HG03039 (cell line): Measurements from ENCODE around the gene SNX27.
"Not testable (repeated sequence)": the region's sequence is repeated elsewhere in the genome, so short reads cannot be mapped to it uniquely, and the experiment has no call there.

Experiments
- ATAC-seq: cut with Tn5 transposase; IDR thresholded peaks from one replicate; pipeline ENCODE4 v1.9.1; 2021; ENCODE audit warnings: mild to moderate bottlenecking, moderate library complexity; ENCODE audit not compliant: unreplicated experiment

The SNX27 gene

DNA sequence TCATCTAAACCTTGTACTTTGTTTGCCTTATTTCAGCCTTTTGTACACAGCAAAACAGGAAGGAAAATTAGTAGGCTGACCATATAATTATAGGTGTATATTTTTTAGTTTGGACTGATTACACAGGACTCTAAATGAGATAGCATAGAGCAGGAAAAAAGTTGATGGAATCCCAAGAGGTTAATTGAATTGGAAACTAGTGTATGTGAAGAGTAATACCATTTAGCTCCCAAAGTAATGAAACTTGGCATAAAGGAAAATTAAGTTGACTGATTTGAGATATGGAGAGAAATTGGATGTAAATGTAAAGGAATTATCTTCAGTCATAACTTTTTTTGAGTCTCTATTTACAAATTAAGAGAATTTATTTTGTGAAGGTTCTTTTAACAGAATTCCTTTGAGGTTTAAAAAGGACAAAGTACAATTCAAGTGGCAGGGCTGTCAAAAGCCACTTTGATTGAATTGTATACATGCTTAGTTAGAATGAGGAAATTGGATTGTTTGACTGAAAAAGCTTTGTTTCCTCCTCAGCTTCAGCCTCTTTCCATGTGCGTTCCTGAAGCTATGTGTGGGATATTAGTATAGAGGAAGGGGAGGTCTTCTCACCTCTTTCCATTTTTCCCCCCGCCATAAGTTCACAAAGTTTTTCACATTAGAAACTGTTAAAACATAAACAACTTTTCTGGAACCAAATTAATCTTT is 26.4 kb downstream of the SNX27 start:
- no peak for ATAC-seq

GRCh38 chr1:151638812-151639211 is 27.0 kb downstream of the SNX27 start:
- ATAC-seq, result no peak

GRCh38 chr1:151639466-151639865 is 27.6 kb downstream of the SNX27 start:
- no peak for ATAC-seq

DNA sequence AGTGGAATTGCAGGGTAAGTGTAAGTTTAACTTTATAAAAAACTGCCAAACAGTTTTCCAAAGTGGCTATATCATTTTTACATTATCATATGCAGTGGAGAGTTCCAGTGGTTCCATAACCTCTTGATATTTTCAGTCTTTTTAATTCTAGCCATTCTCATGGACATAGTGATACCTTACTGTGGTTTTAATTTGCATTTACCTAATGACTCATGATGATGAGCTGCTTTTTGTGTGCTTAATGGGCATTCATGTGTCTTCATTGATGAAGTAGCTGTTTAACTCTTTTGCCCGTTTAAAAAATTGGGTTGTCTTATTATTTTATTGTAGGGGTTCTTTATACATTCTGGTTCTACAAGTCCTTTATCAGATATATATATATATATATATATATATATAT is 29.4 kb downstream of the SNX27 start:
- ATAC-seq, result no peak

- not testable (repeated sequence) for ATAC-seq
Observed at GRCh38 chr1:151643085-151643484, 31.2 kb downstream of the SNX27 start.

GRCh38 chr1:151644001-151644400 is 32.2 kb downstream of the SNX27 start:
- ATAC-seq, result no peak

GRCh38 chr1:151653397-151653796 is 41.5 kb downstream of the SNX27 start:
- no peak for ATAC-seq

GRCh38 chr1:151655371-151655770 is 43.5 kb downstream of the SNX27 start:
- ATAC-seq, result no peak

DNA sequence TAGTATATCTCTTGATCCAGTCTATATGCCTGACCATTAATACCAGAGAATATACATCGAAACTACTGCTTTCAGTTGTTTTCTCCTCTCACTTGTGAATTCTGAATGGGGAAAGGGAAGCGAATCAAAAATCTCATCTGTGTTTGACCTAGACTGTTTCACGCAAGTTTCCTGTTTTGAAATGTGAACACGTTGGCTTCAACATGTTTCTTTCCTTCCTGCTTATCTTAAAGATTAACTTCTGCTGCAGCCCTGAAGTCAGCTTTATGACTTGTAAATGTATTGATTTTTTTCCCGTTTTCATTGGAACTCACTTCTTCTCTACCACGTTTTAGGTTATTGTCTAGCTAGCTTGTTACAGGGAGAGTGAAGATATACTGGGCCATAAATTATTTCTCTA is 49.9 kb downstream of the SNX27 start:
- no peak for ATAC-seq

GRCh38 chr1:151668090-151668489 is 56.2 kb downstream of the SNX27 start:
- no peak for ATAC-seq

DNA sequence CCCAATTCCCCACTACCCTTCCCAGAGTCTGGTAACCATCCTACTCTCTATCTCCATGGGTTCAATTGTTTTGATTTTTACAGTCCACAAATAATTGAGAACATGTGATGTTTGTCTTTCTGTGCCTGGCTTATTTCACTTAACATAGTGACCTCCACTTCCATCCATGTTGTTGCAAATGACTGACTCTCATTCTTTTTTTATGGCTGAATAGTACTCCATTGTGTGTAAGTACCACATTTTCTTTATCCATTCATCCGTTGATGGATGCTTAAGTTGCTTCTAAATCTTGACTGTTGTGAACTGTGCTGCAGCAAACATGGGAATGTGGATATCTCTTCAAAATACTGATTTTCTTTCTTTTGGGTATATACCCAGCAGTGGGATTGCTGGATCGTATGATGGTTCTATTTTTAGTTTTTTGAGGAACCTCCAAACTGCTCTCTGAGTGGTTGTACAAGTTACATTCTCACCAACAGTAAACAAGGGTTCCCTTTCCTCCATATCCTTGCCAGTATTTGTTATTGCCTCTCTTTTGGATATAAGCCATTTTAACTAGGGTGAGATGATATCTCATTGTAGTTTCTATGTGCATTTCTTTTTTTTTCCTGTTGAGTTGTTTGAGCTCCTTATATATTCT is 58.3 kb downstream of the SNX27 start:
- ATAC-seq, result not testable (repeated sequence)

- no peak for ATAC-seq
Observed at GRCh38 chr1:151673407-151673806, 61.6 kb downstream of the SNX27 start.

DNA sequence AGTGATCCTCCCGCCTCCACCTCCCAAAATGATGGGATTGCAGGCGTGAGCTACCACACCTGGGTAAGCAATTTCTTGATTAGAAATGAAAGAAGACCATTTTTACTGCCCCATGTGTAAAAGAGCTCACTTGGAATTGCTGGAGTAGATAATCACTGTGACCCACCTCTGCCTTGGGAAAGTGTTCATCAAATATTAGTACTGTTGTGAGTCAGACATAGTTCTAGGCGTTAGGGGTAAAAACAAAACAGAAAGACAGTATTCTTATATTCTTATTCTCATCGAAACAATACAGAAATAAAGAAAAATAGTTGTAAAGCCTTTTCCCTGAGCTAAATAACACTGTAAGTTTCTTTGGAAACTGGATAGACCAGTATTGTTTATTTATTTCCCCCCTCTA is 68.5 kb downstream of the SNX27 start:
- ATAC-seq, result no peak

DNA sequence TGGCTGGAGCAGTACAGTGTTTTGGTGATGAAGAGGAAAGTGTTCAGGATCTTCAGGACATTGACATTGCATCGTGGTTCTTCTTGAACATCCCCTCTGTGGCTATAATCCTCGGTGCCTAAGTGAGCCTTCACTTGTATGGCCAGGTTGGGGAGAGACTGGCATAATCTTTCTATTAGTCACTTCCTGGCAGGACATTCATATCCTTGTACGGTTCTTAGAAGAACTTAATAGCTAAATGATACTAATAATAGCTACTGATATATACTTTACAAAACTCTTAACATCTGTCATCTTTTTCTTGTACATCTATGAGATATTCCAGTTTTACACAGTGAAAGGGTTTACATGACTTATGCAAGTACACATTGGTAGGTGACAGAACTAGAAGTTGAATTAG is 69.0 kb downstream of the SNX27 start:
- no peak for ATAC-seq

- ATAC-seq, result no peak
Observed at GRCh38 chr1:151681923-151682322, 70.1 kb downstream of the SNX27 start.

- not testable (repeated sequence) for ATAC-seq
Observed at GRCh38 chr1:151682901-151683300, 71.1 kb downstream of the SNX27 start.

DNA sequence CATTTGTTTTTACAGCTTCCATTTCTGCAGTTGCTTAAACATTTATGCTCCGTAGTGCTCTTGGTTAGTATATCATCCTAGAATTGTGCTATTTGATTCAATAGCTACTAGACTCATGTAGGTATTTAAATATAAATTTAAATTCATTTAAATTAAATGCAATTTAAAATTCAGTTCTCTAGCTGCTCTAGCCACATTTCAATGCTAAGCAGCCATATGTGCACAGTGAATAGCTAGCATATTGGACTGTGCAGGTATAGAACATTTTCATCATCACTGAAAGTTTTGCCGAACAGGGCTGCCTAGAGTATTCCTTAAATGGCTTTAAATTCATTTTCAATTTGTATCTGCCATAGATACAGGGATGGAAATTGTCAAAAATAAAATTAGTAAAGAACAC is 72.3 kb downstream of the SNX27 start:
- no peak for ATAC-seq

DNA sequence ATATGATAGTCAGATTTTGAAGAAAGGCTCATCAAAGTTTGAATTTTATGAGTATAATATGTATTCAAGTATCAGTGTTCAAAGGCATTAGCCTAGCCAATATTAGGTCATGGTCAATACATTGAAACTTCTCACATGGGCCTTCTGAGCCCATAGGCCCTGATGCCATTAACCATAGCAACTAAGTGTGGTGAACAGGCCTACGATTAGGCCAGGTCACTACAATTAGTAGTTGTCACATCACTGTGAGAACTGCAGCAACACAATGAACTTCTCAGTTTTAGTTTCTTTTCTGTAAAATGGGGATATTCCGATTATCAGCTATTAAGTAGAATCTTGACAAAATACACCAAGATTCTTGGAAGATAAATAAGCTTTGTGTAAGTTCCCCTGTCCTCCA is 74.7 kb downstream of the SNX27 start:
- ATAC-seq, result no peak

GRCh38 chr1:151689494-151689893 is 77.6 kb downstream of the SNX27 start:
- ATAC-seq, result no peak

DNA sequence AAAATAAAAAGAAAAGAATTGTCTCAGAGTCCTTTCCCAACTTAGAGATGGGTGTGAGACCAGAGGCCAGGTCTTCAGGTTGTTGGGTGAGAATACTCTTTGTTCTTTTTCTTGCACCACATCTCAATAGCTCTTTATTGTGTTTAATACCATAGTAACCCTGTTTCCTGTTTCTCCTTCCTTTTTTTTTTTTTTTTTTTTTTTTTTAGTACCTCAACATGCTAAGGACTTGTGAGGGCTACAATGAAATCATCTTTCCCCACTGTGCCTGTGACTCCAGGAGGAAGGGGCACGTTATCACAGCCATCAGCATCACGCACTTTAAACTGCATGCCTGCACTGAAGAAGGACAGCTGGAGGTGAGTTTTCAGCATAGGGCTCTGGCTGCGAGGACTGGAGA is 80.4 kb downstream of the SNX27 start:
- no peak for ATAC-seq

- ATAC-seq, result no peak
Observed at GRCh38 chr1:151693057-151693651, 81.3 kb downstream of the SNX27 start.

DNA sequence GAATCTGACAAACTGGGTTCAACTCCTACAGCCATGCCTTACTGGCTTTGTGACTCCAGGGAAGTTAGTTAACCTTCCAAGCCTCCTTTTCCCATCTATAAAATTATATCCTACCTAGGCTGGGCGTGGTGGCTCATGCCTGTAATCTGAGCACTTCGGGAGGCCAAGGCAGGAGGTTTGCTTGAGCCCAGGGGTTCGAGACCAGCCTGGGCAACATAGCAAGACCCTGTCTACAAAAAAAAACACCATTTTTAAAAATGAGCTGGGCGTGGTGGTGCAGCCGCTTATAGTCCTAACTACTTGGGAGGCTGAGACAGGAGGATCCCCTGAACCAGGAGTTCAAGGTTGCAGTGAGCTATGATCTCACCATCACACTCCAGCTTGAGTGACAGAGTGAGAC is 89.7 kb downstream of the SNX27 start:
- ATAC-seq, result no peak
